Liver (tissue), 9 donors: Measurements from ENCODE around the gene EDDM3A. TPM values are rescaled to one million over a fixed set of nuclear protein-coding genes. Genes with fewer than 3 reads are reported as not detected.

Experiments used
- DNase-seq: peaks from one replicate; pipeline ENCODE4 v3.0.0-alpha.2; 2017; ENCODE audit warnings: low spot score
- H3K27ac ChIP-seq, 2 donors: one replicate each; pipeline ENCODE4 v1.7.0; 2013; ENCODE audit warnings: inconsistent platforms in 2 of 2, low read length in 2 of 2, control low read depth in 1 of 2, low read depth in 1 of 2, mild to moderate bottlenecking in 1 of 2
- H3K27me3 ChIP-seq, 4 donors: one replicate each; pipeline versions ENCODE4 v1.6.1 to v1.7.0; 2013; ENCODE audit warnings: low read length in 3 of 4, inconsistent platforms in 1 of 4, mild to moderate bottlenecking in 1 of 4, moderate library complexity in 1 of 4; ENCODE audit not compliant: control insufficient read depth in 4 of 4, insufficient read depth in 4 of 4
- H3K36me3 ChIP-seq, 4 donors: one replicate each; pipeline versions ENCODE4 v1.6.1 to v1.7.0; 2013; ENCODE audit warnings: low read length in 3 of 4, mild to moderate bottlenecking in 3 of 4, low read depth in 1 of 4, moderate library complexity in 1 of 4; ENCODE audit not compliant: control insufficient read depth in 4 of 4, insufficient read depth in 3 of 4
- H3K4me1 ChIP-seq, 4 donors: one replicate each; pipeline versions ENCODE4 v1.6.1 to v1.7.0; 2013; ENCODE audit warnings: low read length in 3 of 4, mild to moderate bottlenecking in 3 of 4, moderate library complexity in 1 of 4; ENCODE audit not compliant: control insufficient read depth in 4 of 4, insufficient read depth in 4 of 4
- H3K4me3 ChIP-seq, 3 donors: one replicate each; pipeline versions ENCODE4 v1.6.1 to v1.7.0; 2013; ENCODE audit warnings: low read length in 3 of 3, control low read depth in 1 of 3, low read depth in 1 of 3, mild to moderate bottlenecking in 1 of 3
- H3K9ac ChIP-seq, 2 donors: one replicate each; pipeline ENCODE4 v1.7.0; 2013; ENCODE audit warnings: low read length in 2 of 2, mild to moderate bottlenecking in 2 of 2, moderate library complexity in 2 of 2, control low read depth in 1 of 2, low read depth in 1 of 2
- H3K9me3 ChIP-seq, 4 donors: one replicate each; pipeline versions ENCODE4 v1.6.1 to v1.7.0; 2013; ENCODE audit warnings: low read length in 3 of 4; ENCODE audit not compliant: control insufficient read depth in 4 of 4
- EGR1 ChIP-seq, 2 donors: IDR thresholded peaks; 2 replicates each; pipeline ENCODE4 v1.6.1; 2016 to 2018; ENCODE audit warnings: antibody characterized with exemption in 2 of 2, low read depth in 2 of 2
- FOXA1 ChIP-seq: IDR thresholded peaks from 2 replicates; pipeline ENCODE4 v1.6.1; 2016; ENCODE audit warnings: antibody characterized with exemption
- FOXA2 ChIP-seq: IDR thresholded peaks from 2 replicates; pipeline ENCODE4 v1.6.1; 2016; ENCODE audit warnings: antibody characterized with exemption
- GABPA ChIP-seq, 2 donors: IDR thresholded peaks in 1 of 2; conservative IDR thresholded peaks in 1 of 2; 2 replicates each; pipeline ENCODE4 v1.6.1; 2016; ENCODE audit warnings: antibody characterized with exemption in 2 of 2, mild to moderate bottlenecking in 1 of 2, moderate library complexity in 1 of 2
- HNF4A ChIP-seq, 2 donors: conservative IDR thresholded peaks; 2 replicates each; pipeline ENCODE4 v1.6.1; 2016; ENCODE audit warnings: antibody characterized with exemption in 2 of 2, mild to moderate bottlenecking in 2 of 2
- JUND ChIP-seq, 2 donors: IDR thresholded peaks; 2 replicates each; pipeline ENCODE4 v1.6.1; 2016; ENCODE audit warnings: antibody characterized with exemption in 2 of 2
- MAX ChIP-seq: IDR thresholded peaks from 2 replicates; pipeline ENCODE4 v1.6.1; 2016; ENCODE audit warnings: antibody characterized with exemption
- NR2F2 ChIP-seq: IDR thresholded peaks from 2 replicates; pipeline ENCODE4 v1.6.1; 2016; ENCODE audit warnings: antibody characterized with exemption
- RAD21 ChIP-seq, 2 donors: IDR thresholded peaks; 2 replicates each; pipeline ENCODE4 v1.6.1; 2016; ENCODE audit warnings: antibody characterized with exemption in 2 of 2, mild to moderate bottlenecking in 2 of 2
- REST ChIP-seq: IDR thresholded peaks from 2 replicates; pipeline ENCODE4 v1.6.1; 2016; ENCODE audit warnings: antibody characterized with exemption, mild to moderate bottlenecking
- RXRA ChIP-seq, 2 donors: IDR thresholded peaks; 2 replicates each; pipeline ENCODE4 v1.6.1; 2017 to 2018; ENCODE audit warnings: antibody characterized with exemption in 2 of 2, mild to moderate bottlenecking in 1 of 2
- SP1 ChIP-seq: IDR thresholded peaks from 2 replicates; pipeline ENCODE4 v1.6.1; 2018; ENCODE audit warnings: antibody characterized with exemption, mild to moderate bottlenecking
- TAF1 ChIP-seq: conservative IDR thresholded peaks from 2 replicates; pipeline ENCODE4 v1.6.1; 2016; ENCODE audit warnings: antibody characterized with exemption, mild to moderate bottlenecking
- YY1 ChIP-seq: IDR thresholded peaks from 2 replicates; pipeline ENCODE4 v1.6.1; 2016; ENCODE audit warnings: antibody characterized with exemption, mild to moderate bottlenecking
- ZBTB33 ChIP-seq: IDR thresholded peaks from 2 replicates; pipeline ENCODE4 v1.6.1; 2016; ENCODE audit warnings: antibody characterized with exemption
- WGBS: extraction: QIAGEN DNeasy Blood & Tissue Kit; methylation state at CpG from one replicate; pipeline ENCODE4 v1.1.7; 2013; 5-methylcytosine and 5-hydroxymethylcytosine counted together
- polyA plus RNA-seq, 2 donors: library from polyadenylated mRNA; stranded (reverse) in 1 of 2; unstranded in 1 of 2; fragments of 200-250 nt in 1 of 2; fragments of >200 nt in 1 of 2; fragmentation: Nextera tagmentation in 1 of 2; extraction: Ambion mirVana in 1 of 2; gene quantifications; one replicate each; pipeline versions ENCODE4 v1.2.1 to v1.2.3, GENCODE V29; 2013 to 2015
- total RNA-seq, 2 donors: library from RNA; depleted of rRNA; stranded (reverse); fragments of >200 nt; gene quantifications; one replicate each; pipeline ENCODE4 v1.2.3, GENCODE V29; 2014
- TF ChIP-seq, protein P1 (sequence below): fragments of 150-350 bp; IDR thresholded peaks from 2 replicates; pipeline ENCODE4 v1.5.1; 2017; ENCODE audit warnings: improper control_type of control experiment, low read depth, low read length; ENCODE audit not compliant: missing input control
- TF ChIP-seq, protein P2 (sequence below): IDR thresholded peaks from 2 replicates; pipeline ENCODE4 v1.6.1; 2016; ENCODE audit warnings: antibody characterized with exemption
- donor health status: healthy.
- donor health status: healthy.
- donor health status: healthy.
- donor health status: healthy.
- donor health status: healthy.

Gene EDDM3A
- total and polyA plus RNA-seq, 4 donors: not detected

- peaks cover 0 to 5% (median 0%) of the 10 kb centered on the region in 4 donors for H3K4me1 ChIP-seq
- no peaks in the 10 kb centered on the region for H3K9me3 ChIP-seq
- WGBS: 79% methylated on average over 2 of the region's 2 CpGs
- H3K4me3 ChIP-seq: no peak overlapping the region
- no peak for TF ChIP-seq FOXA2
- no peak for TF ChIP-seq FOXA1
- no peak for TF ChIP-seq RAD21 (IDR thresholded peaks at IDR 0.05)
- TF ChIP-seq HNF4A (conservative IDR thresholded peaks at IDR 0.05): no peak
- no peak for TF ChIP-seq RXRA (IDR thresholded peaks at IDR 0.05)
- H3K27ac ChIP-seq: no peak overlapping the region
- DNase-seq: no peak
- no peaks in the 10 kb centered on the region for H3K36me3 ChIP-seq
- H3K9ac ChIP-seq: no peak overlapping the region
- no peaks in the 10 kb centered on the region for H3K27me3 ChIP-seq
Measured at GRCh38 chr14:20791597-20791996, 45.9 kb downstream of the EDDM3A start.

DNA sequence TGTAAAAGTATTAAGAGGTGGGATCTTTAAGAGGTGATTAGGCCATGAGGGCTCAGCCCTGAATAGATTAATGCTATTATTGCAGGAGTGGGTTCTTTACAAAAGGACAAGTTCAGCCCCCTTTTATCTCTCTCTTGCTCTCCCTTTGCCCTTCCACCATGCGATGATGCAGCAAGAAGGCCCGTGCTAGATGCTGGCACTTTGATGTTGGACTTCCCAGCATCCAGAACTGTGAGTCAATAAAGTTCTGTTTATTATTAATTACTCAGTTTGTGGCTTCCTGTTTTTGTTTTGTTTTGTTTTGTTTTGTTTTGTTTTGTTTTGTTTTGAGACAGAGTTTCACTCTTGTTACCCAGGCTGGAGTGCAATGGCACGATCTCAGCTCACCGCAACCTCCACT, 46.9 kb downstream of the EDDM3A start:
- no peak overlapping the region for H3K4me3 ChIP-seq
- TF ChIP-seq NR2F2 (no peak), FOXA1 (no peak), SP1 (no peak), GABPA (IDR thresholded peaks at IDR 0.05 in 1 of 2, conservative IDR thresholded peaks at IDR 0.05 in 1 of 2) (no peak), REST (no peak), FOXA2 (no peak), RXRA (IDR thresholded peaks at IDR 0.05) (no peak), MAX (no peak), ZBTB33 (no peak), JUND (IDR thresholded peaks at IDR 0.05) (no peak), TAF1 (no peak), EGR1 (IDR thresholded peaks at IDR 0.05; ENCODE audit: low read depth in 2 of 2) (no peak), HNF4A (conservative IDR thresholded peaks at IDR 0.05) (no peak), RAD21 (IDR thresholded peaks at IDR 0.05) (no peak), YY1 (no peak)
- TF ChIP-seq, protein P1, sequence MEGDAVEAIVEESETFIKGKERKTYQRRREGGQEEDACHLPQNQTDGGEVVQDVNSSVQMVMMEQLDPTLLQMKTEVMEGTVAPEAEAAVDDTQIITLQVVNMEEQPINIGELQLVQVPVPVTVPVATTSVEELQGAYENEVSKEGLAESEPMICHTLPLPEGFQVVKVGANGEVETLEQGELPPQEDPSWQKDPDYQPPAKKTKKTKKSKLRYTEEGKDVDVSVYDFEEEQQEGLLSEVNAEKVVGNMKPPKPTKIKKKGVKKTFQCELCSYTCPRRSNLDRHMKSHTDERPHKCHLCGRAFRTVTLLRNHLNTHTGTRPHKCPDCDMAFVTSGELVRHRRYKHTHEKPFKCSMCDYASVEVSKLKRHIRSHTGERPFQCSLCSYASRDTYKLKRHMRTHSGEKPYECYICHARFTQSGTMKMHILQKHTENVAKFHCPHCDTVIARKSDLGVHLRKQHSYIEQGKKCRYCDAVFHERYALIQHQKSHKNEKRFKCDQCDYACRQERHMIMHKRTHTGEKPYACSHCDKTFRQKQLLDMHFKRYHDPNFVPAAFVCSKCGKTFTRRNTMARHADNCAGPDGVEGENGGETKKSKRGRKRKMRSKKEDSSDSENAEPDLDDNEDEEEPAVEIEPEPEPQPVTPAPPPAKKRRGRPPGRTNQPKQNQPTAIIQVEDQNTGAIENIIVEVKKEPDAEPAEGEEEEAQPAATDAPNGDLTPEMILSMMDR: no peak
- TF ChIP-seq, protein P2, sequence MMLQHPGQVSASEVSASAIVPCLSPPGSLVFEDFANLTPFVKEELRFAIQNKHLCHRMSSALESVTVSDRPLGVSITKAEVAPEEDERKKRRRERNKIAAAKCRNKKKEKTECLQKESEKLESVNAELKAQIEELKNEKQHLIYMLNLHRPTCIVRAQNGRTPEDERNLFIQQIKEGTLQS: no peak
- no peaks in the 10 kb centered on the region for H3K36me3 ChIP-seq
- H3K9ac ChIP-seq: no peak overlapping the region
- no peaks in the 10 kb centered on the region for H3K27me3 ChIP-seq
- H3K4me1 ChIP-seq: peaks cover 0 to 5% (median 0%) of the 10 kb centered on the region in 4 donors
- H3K27ac ChIP-seq: no peak overlapping the region
- no peaks in the 10 kb centered on the region for H3K9me3 ChIP-seq
- WGBS: 86% methylated on average over 4 of the region's 4 CpGs
- DNase-seq: no peak
